ENCODE results near the gene ZNF74.
"Not testable (repeated sequence)": the region's sequence is repeated elsewhere in the genome, so short reads cannot be mapped to it uniquely, and the experiment has no call there.

Gene ZNF74

GRCh38 chr22:20393705-20394476 is at the start of gene ZNF74:
ZNF74 (plus strand) TSS chr22:20394151; CDS start chr22:20394629, 478 bp downstream.
- DNase-seq = peak; percentile 72

- DNase-seq = not testable (repeated sequence)
Measured at GRCh38 chr22:20346553-20346952, 47.4 kb upstream of the ZNF74 start.

- DNase-seq = not testable (repeated sequence)
Measured at GRCh38 chr22:20352536-20352935, 41.4 kb upstream of the ZNF74 start.

- no peak for DNase-seq
Measured at GRCh38 chr22:20354238-20354975, 39.5 kb upstream of the ZNF74 start.

GRCh38 chr22:20355939-20356636 is 37.9 kb upstream of the ZNF74 start:
- not testable (repeated sequence) for DNase-seq

- DNase-seq = not testable (repeated sequence)
Measured at GRCh38 chr22:20356906-20357305, 37.0 kb upstream of the ZNF74 start.

- not testable (repeated sequence) for DNase-seq
Measured at GRCh38 chr22:20357967-20358366, 36.0 kb upstream of the ZNF74 start.

GRCh38 chr22:20358503-20359239 is 35.3 kb upstream of the ZNF74 start:
- DNase-seq = not testable (repeated sequence)

- DNase-seq = not testable (repeated sequence)
Measured at GRCh38 chr22:20360261-20360660, 33.7 kb upstream of the ZNF74 start.

- not testable (repeated sequence) for DNase-seq
Measured at GRCh38 chr22:20360866-20361751, 32.8 kb upstream of the ZNF74 start.

- not testable (repeated sequence) for DNase-seq
Measured at GRCh38 chr22:20361752-20362229, 32.2 kb upstream of the ZNF74 start.

- DNase-seq = not testable (repeated sequence)
Measured at GRCh38 chr22:20362403-20362802, 31.5 kb upstream of the ZNF74 start.

GRCh38 chr22:20364335-20365260 is 29.4 kb upstream of the ZNF74 start:
- not testable (repeated sequence) for DNase-seq

GRCh38 chr22:20366841-20367240 is 27.1 kb upstream of the ZNF74 start:
- DNase-seq = not testable (repeated sequence)

- DNase-seq = not testable (repeated sequence)
Measured at GRCh38 chr22:20368875-20369274, 25.1 kb upstream of the ZNF74 start.

- not testable (repeated sequence) for DNase-seq
Measured at GRCh38 chr22:20371687-20372086, 22.3 kb upstream of the ZNF74 start.

GRCh38 chr22:20372406-20372854 is 21.5 kb upstream of the ZNF74 start:
- DNase-seq = not testable (repeated sequence)

GRCh38 chr22:20373195-20373706 is 20.7 kb upstream of the ZNF74 start:
- not testable (repeated sequence) for DNase-seq

- DNase-seq = not testable (repeated sequence)
Measured at GRCh38 chr22:20374130-20374529, 19.8 kb upstream of the ZNF74 start.

GRCh38 chr22:20376281-20376680 is 17.7 kb upstream of the ZNF74 start:
- DNase-seq = not testable (repeated sequence)

Measured in amniotic stem cell (primary cell).